GM19023 (cell line): ENCODE results near the gene NCK2.
"Not testable (repeated sequence)": the region's sequence is repeated elsewhere in the genome, so short reads cannot be mapped to it uniquely, and the experiment has no call there.

Experiments used
- ATAC-seq: cut with Tn5 transposase; IDR thresholded peaks from one replicate; pipeline ENCODE4 v1.9.1; 2021; ENCODE audit warnings: mild to moderate bottlenecking, moderate library complexity; ENCODE audit not compliant: unreplicated experiment

The NCK2 gene

DNA sequence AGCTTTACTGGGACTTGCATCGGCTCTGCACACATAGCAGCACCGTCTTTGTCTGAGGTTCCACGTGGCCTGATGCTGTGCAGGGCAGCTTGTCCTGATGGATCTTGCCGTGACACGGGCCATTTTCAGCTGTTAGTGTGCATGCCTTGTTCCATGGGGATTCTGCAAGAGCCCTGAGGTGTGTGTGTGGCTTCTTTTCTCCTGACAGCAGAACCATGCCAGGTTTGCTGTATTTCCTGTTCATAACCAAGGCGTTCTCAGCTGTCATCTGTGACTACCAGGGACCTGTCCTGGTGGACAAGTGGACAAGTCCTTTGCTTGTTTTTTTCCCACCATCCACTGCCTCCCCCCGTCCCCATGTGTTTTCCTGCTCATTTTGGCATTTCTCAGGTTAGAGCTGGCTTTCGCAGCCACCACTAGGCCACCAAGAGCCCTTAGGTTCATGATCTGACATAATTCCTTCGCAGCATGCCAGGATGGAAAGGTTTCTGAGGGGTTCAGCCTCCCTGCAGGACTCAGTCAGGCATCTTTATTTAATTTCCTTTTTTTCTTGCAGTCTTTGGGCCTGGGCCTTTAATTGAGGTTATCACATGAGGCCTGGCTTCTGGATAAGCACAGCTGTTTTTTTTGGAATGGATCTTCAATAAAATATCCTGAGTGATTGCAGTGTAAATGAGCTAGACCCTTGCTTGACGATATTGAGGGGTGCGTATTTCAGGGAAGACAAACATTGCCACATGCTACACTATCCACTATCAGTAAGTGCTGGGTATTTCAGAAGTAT, 139.4 kb downstream of the NCK2 start:
- ATAC-seq: no peak

DNA sequence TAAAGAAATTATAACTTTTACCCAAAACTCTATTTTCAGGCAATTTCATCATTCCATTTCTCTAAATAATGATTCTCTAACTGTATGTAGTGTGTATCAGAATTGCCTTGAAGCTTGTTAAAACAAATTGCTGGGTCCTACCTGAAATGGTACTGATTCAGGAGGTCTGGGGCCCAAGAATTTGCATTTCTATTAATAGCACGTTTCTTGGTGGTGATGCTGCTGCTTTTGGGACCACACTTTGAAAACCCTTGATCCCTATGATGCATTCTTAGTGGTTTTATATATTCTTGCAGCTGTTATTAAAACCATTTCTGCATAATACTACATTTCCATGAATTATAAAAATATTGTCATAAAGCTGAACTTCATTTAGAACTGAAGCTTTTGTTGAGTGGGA, 140.7 kb downstream of the NCK2 start:
- no peak for ATAC-seq

DNA sequence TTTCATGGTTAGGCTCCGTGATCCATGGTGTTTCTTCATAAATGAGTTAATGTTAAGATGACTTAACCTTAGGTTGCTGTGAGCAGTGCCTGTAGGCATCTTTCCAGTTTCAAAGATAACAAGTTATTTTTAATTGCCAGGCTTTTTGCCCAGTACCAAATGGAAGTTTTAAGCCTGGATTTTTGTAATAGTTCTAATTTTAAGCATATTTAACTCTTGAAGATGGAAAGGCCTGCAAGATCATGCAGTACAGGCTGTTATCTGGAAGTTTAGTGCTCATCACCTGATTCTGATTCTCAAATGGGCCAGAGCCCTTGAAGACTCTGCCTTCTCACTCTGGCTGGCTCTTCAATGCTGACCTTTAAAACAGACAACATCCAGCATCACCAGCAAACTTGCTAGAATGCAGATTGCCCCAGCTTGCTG, 141.3 kb downstream of the NCK2 start:
- no peak for ATAC-seq

DNA sequence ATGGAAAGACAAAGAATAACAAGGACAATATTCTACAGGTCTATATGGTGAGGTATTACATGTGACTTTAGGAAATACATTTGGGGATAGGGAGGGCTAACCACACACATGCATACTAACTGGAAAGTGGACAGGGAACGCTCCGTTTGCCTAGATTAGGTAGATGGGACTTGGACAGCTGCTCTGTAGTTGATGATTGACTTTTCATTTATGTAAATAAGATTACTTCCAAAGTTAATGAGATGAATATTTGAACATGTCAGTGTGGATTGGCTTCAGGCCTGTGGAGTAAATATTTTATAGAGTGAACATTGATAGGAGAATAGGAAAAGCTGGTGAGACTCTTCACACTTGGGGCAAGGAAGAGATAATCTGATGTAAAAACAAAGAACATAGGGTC, 142.0 kb downstream of the NCK2 start:
- no peak for ATAC-seq

DNA sequence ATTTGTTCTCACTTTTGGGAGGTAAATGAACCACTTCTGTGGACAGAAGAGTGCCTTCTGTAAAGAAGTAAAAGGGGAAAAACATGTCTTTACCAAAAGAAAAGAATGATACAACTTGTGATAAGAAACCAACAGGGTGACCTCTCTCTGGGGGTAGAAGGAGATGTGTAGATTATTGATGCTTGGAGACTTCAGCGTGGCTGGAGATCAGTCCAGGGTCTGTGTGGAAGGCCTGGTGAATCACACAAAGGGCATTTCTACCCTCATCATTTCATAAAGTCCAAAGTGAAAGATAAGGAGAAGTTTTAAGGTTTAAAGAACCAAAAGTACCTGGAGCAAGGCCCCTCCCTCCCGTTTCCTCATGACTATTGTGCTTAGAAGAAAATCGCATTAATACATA, 142.5 kb downstream of the NCK2 start:
- no peak for ATAC-seq

DNA sequence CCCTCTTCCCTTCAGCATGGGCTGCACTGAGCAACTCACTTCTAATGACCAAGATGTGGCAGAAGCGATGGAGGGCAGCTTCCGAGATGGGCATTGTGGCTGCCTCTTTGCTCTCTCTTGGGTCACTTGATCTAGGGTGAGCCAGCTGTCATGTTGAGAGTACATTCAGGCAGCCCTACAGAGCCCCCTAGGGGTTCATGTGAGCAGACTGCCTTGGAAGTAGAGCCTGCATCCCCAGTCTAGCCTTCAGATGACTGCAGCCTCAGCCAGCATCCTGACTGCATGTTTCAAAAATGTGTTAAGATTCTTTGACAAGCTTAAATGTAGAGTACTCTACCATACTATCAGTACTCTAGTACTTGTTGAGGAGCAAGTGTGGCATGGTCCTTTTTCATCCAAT, 143.9 kb downstream of the NCK2 start:
- no peak for ATAC-seq

DNA sequence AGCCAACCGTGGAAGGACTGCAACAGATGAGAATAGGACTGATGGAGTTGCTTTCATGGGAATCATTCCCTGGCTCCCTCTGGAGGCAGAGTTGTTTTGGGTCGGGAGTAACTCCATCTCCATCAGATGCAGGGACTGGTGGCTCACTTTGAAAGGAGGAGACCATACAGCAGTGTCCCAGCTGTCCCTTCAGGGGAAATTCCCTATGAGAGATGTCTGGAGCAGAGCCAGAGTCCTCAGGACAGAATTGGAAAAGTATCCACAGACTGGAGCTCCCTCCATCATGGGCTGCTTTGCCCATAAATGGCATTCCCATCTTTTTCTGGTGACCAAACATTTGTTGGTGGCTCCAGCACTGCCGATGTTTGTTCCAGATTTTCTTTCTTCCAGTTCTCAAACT, 144.3 kb downstream of the NCK2 start:
- ATAC-seq: no peak

DNA sequence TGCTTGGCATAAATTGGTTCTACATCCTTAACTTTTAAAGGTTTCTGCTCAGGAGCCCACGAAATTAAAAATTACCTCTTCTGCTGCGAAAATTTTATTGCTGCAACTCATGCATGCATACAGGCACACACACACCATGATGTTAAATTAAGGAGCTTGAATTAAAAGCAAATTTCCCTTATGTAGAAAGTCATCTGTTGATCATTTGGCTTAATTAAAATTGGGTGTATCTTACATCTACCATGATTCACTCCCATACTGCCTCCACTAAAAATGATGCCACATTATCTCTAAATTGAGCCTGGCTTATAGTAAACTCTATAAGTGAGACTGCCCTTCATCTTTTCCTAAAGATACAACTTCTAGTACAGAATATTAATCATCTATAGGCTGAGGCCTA, 145.4 kb downstream of the NCK2 start:
- ATAC-seq: no peak

DNA sequence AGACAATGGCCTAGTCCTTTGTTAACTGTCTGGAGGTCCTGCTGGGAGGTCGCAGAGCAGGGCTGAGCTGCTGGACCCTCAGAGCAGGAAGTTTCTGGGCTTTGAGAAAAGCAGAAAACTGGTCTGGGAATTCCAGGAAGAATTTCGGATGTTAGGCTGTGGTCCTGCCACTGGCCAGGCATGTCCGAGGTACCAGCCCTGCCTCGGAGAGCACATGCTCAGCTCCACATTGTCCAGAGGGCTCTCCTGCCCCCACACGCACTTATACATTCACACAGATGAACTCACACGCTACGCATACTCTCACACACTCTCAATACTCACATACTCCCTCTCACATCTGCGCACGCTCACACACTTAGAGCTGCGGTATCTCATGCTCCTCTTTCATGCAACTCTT, 146.1 kb downstream of the NCK2 start:
- no peak for ATAC-seq

DNA sequence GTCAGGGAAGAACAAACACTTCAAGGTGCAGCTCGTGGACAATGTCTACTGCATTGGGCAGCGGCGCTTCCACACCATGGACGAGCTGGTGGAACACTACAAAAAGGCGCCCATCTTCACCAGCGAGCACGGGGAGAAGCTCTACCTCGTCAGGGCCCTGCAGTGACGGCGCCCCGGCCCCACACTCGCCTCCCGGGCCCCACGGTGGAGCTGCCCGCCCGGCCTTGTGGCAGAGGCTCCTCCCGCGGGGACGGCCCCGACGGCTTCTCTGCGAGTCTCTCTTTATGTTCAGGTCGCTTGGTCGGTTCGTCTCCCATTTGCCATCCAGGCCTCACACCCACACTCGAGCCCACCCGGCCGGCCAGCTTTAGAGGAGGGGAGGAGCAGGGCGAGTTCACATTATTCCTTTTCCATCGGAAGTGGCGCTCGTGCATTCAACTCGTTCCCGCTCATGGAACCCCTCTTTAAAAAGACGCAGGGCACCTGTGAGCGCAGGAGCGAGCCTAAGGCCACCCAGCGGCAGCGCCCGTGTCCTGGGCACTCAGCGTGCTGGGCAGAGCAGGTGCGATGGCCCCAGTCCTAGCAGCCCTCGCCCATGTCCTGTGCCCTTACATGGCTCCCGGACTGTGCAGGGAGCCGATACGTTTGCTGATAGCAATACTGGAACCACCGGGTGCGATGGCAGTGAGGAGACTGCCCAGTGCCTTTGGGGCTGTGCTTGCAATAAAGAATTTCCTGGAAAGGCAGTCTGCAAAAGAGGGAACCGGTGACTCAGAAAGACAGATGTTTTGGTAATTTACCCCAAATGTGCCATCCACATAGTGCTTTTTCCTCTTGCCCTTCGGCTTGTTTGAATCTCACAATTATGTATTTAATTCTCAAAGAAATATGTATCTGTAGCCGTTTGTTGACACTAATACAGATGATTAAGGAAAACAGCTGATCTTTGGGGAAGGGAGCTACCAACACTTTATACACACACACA, 148.6 kb downstream of the NCK2 start:
- no peak for ATAC-seq

DNA sequence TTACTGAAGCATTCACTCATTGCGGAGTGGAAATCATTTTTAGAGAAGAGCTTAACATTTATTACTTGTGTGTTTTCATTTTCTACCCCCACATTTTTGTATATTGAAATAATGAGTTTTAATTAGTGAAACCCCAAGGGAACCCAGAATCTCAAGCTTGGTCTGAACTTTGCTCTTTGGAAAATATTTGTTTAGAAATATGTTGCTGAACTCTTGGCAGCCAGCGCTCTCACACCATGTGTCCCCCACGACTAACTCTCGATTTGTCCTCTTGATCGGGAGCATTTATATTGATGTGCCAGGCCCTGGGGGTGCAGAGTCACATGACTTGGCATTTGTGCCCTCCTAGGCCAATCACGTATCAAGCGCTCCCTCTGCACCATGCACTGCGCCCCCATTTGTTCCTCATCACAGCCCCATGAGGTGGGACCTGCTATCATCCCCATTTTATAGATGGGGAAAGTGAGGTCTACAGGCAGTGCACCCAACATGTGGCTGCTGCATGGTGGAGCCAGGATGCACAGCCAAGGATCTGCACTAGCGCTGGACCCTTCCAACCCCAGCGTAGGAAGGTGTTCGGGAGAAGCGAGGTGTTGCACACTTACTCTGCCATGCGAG, 149.7 kb downstream of the NCK2 start:
- ATAC-seq: no peak

DNA sequence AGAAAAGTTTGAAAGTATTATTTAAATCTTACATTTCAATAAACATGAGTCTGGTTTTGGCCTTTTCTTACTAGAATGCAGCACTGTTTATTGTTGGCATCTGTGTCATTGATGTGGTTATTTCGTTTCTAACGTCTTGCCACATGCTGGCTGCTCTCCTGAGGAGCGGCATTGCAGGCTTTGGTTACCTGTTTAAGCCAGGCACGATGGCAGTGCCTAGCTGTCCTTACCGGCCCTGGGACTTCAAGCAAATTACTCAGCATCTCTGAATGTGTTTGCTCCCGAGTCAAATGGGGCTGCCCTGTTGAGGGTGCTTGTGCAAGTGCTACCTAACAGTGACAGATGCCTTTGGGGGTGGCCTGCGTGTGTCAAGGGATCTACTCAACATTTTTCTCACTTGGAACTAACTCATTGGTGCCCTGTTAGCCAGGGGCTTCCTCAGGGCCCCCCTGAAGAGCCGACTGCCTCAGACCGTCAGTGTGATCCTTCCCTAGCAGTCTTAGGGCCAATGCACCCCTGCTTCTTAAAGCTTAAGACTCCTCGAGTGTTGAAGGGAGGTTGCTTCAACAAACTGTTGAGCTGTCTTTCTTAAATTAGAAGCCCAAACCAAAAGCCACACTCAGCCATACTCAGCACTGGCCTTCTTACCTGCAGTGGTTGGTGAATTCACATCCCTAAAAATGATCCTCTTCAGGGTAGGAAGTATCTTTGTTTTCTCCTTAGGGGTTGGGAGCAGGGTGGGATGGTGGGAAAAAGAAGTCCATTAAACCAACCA, 151.5 kb downstream of the NCK2 start:
- ATAC-seq: no peak

DNA sequence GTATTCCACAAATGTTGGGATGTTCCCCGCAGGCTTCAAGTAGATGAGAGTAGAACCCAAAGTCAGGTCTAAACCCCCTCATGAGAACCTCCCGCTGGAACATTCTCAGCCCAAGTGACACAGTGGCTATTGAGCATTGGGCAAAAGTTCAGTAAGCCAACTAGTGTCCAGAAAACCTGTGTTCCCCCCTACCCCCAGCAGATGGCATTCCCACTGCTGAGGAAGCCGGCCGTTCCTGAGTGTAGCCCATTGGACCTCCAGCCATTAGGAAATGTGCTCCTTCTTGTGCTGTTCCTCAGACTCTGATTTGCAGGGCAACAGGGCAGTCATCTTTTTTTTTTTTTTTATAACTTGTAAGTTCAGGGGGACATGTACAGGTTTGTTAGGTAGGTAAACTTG, 152.1 kb downstream of the NCK2 start:
- no peak for ATAC-seq

DNA sequence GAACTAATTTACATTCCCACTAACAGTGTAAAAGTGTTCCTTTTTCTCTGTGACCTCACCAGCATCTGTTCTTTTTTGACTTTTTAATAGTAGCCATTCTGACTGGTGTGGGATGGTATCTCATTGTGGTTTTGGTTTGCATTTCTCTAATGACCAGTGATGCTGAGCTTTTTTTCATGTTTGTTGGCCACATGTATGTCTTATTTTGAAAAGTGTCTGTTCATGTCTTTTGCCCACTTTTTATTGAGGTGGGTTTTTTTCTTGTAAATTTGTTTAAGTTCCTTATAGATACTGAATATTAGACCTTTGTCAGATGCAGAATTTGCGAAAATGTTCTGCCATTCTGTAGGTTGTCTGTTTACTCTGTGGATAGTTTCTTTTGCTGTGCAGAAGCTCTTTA, 153.0 kb downstream of the NCK2 start:
- not testable (repeated sequence) for ATAC-seq

DNA sequence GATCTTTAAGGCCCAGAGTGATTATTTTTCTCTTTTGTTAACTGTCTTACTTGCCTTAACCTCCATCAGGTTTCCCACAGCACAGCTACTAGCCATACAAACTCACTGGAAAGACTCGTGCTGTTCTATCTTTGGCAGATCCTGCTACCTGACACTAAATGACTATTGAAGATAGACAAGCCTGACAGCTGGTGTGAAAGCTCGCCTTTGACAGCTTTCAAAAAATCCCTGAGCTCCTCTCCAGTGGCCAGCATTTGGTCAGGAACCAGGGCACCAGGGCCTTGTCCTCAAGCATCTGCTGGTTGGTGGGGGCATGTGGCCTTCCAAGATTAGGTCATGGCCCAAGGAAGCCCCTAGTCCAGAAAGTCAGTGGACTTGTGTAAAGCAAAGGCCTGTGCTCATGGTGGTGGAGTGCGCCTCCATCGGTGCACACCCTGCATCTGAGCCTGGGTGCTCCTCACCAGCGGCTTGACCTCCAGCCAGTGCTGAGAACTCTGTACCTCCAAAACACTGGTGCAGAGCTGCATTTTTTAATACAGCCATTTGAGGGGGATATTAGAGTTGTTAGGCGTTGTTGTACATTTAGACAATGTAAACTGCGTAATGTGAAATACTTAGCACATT, 158.5 kb downstream of the NCK2 start:
- no peak for ATAC-seq

DNA sequence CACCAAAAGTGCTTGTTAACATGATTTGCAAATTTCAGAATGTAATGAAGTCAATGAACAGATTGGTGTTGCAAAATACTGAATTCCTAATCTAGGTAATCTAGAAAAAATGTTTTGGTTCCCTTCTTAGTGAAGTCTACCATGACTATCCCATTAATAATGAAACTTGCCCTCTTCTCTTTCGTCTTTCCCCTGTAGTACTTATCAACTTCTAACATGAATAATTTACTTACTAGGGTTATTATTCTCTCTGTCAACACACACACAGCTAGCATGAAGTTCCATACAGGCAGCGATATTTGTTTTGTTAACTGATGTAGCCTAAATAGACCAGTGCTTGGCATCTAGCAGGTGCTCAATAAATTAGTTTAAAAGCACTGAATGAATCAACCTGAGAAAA, 160.2 kb downstream of the NCK2 start:
- peak; percentile 85 for ATAC-seq

DNA sequence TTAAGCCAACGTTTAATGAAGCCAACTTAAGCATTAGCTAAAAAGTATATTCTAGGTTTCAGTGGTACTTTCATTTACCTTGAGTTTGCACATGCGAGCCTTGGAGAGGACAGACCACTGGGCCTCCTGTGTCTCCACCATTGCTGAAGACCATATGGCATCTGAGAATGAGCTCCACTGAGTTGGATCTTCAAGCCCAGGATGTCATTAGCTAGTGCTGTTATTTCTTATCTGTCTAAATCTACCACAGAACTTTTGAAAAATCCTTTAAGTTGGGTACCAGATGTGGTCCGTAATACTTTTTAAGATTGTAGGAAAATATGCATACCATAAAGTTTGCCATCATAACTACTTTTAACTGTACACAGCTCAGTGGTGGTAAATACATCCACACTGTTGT, 161.8 kb downstream of the NCK2 start:
- no peak for ATAC-seq

DNA sequence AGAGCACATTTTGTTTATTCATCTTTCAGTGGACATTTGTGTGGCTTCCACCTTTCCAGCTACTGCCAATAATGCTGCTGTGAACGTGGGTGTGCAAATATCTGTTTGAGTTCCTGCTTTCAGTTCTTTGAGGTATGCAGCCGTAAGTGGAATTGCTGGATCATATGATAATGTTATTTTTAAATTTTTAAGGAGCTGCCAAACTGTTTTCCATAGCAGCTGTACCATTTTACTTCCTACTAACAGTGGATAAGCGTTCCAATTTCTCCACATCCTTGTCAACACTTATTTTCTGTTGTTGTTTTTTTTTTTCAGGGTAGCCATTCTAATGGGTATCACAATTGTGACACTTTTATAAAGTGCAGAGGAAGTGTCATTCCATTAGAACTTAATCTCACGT, 162.5 kb downstream of the NCK2 start:
- ATAC-seq: no peak

DNA sequence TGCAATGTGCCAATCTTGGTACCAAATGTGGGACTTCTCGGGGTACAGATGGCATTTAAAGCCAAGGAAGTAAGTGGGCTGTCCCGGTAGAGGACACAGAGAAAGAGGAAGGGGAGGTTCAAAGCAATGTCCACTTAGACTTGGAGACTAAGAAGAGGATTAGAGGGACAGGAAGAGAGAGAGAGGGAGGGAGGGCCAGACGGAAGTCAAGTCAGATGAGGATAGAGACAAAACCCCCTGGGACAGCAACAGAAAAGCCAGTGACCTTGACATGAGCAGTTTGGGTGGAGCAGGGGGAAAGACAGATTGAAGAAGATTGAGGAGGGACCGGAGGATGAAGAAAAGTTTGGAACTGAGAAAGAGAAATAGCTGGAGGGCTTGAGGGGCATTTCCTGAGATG, 164.5 kb downstream of the NCK2 start:
- no peak for ATAC-seq

DNA sequence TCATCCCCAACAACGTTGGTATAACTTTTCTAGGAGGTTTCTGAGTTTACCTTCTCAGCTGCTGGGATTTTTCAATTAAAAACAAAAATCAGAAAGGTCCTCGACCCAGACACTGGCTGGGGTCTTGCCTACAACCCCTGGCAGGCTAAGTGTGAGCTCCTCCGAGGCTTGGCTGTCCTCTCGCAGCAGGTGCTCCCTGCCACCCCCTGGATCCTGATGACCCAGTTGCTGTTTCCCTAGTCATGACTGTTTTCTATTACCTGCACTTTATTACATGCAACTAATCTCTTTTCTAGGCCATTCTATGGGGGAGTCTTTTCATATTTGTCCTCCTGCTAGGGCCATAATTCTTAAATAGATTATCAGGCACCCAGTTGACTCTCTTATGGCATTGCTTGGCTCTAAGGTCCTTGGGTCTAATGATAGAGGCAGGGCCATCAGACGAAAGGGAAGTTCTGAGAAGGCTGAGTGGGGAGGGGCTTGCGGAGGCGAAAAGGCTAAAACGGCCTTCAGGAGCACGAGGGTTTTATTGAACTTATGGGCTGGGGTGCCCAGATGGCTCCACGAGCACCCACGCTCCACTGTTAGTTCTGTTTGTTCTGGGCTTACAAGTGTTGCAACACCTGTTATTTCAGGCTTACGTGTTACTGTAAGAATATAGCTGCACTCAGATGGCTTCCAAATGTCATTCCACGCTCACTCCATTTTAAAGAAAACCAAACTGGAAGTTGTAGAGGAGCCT, 166.0 kb downstream of the NCK2 start:
- no peak for ATAC-seq
